ENCODE data around the gene BCL2L13. TPM values are rescaled to one million over a fixed set of nuclear protein-coding genes. Genes with fewer than 3 reads are reported as not detected.

Gene BCL2L13
- polyA plus RNA-seq, 3 donors = 20.2 to 67.8 (median 53.0) TPM

DNA sequence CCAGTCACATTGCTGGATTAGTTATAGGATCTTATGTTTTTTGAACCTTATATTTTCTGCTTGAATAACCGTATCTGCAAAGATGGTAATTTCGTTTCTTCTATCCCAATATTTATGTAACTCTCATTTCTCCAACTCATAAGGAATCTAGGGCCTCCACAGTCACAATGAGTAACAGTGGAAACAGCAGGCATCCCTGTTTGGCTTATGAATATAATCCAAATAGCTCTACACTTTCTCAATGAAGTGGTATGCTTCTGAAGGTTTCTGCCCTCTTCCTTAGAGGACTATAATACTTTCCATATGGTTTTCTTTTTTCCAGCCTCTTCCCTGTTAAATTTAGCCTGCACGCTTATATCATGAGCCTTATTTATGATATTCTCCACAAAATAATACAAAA, 26.5 kb upstream of the BCL2L13 start:
- Histone ChIP-seq H3K4me1 (ENCODE audit: control insufficient read depth in 1 of 2, insufficient read depth in 2 of 2, low read length in 2 of 2) (no peaks in the 10 kb centered on the region), H2AFZ (ENCODE audit: insufficient read depth, low read depth, low read length, poor library complexity, severe bottlenecking) (no peak overlapping the region), H3K9me3 (replicated peaks in 1 of 2; ENCODE audit: control insufficient read depth in 1 of 2, insufficient read depth in 1 of 2, low read length in 2 of 2) (no peaks in the 10 kb centered on the region), H3K27ac (ENCODE audit: low read depth in 1 of 2, low read length in 2 of 2) (peak overlapping the region in 1 of 2 donors; percentile 4), H3K9ac (ENCODE audit: insufficient read depth, low read length, poor library complexity, severe bottlenecking) (no peak overlapping the region), H3K4me2 (replicated peaks; ENCODE audit: extremely low read depth, low read length, poor library complexity, severe bottlenecking) (no peak overlapping the region), H3K4me3 (replicated peaks in 1 of 3; ENCODE audit: low read depth in 2 of 3, low read length in 3 of 3) (no peak overlapping the region), H4K20me1 (ENCODE audit: insufficient read depth, low read length) (peaks cover 91% of the 10 kb centered on the region), H3K36me3 (replicated peaks in 1 of 2; ENCODE audit: control insufficient read depth in 1 of 2, insufficient read depth in 2 of 2, low read length in 2 of 2) (peaks cover 68 to 88% of the 10 kb centered on the region in 2 donors), H3K27me3 (ENCODE audit: control insufficient read depth in 2 of 2, insufficient read depth in 2 of 2, low read length in 2 of 2) (no peaks in the 10 kb centered on the region), H3K79me2 (ENCODE audit: insufficient read depth, low read length) (peaks cover 72% of the 10 kb centered on the region)
- Mint-ChIP-seq H3K4me1 (no peaks in the 10 kb centered on the region), H3K4me3 (no peak overlapping the region), H3K27me3 (ENCODE audit: low read depth in 3 of 3) (no peaks in the 10 kb centered on the region), H3K9me3 (no peaks in the 10 kb centered on the region), H3K27ac (no peak overlapping the region), H3K36me3 (peaks cover 42 to 79% of the 10 kb centered on the region in 2 donors)
- no CpG with 5 or more reads among the region's 3 CpGs for WGBS (ENCODE audit: insufficient coverage)
- no peak for DNase-seq
- TF ChIP-seq, protein P1, sequence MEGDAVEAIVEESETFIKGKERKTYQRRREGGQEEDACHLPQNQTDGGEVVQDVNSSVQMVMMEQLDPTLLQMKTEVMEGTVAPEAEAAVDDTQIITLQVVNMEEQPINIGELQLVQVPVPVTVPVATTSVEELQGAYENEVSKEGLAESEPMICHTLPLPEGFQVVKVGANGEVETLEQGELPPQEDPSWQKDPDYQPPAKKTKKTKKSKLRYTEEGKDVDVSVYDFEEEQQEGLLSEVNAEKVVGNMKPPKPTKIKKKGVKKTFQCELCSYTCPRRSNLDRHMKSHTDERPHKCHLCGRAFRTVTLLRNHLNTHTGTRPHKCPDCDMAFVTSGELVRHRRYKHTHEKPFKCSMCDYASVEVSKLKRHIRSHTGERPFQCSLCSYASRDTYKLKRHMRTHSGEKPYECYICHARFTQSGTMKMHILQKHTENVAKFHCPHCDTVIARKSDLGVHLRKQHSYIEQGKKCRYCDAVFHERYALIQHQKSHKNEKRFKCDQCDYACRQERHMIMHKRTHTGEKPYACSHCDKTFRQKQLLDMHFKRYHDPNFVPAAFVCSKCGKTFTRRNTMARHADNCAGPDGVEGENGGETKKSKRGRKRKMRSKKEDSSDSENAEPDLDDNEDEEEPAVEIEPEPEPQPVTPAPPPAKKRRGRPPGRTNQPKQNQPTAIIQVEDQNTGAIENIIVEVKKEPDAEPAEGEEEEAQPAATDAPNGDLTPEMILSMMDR (IDR thresholded peaks at IDR 0.05) = no peak
- intact Hi-C loops (cut with micrococcal nuclease) = loop anchor here in 1 of 2 donors (10.0 kb wide), 1 partner anchor 473 kb away; no protein-coding TSS in a partner anchor

GRCh38 chr22:17613280-17613679, 25.3 kb upstream of the BCL2L13 start:
- Mint-ChIP-seq H3K9me3 (no peaks in the 10 kb centered on the region), H3K4me3 (no peak overlapping the region), H3K27ac (peak overlapping the region in 1 of 7 donors; percentile 27), H3K4me1 (no peaks in the 10 kb centered on the region), H3K36me3 (peaks cover 52 to 91% of the 10 kb centered on the region in 2 donors), H3K27me3 (ENCODE audit: low read depth in 3 of 3) (no peaks in the 10 kb centered on the region)
- Histone ChIP-seq H3K36me3 (replicated peaks in 1 of 2; ENCODE audit: control insufficient read depth in 1 of 2, insufficient read depth in 2 of 2, low read length in 2 of 2) (peaks cover 68 to 88% of the 10 kb centered on the region in 2 donors), H3K4me3 (replicated peaks in 1 of 3; ENCODE audit: low read depth in 2 of 3, low read length in 3 of 3) (no peak overlapping the region), H3K79me2 (ENCODE audit: insufficient read depth, low read length) (peaks cover 73% of the 10 kb centered on the region), H2AFZ (ENCODE audit: insufficient read depth, low read depth, low read length, poor library complexity, severe bottlenecking) (no peak overlapping the region), H3K27me3 (ENCODE audit: control insufficient read depth in 2 of 2, insufficient read depth in 2 of 2, low read length in 2 of 2) (no peaks in the 10 kb centered on the region), H3K9ac (ENCODE audit: insufficient read depth, low read length, poor library complexity, severe bottlenecking) (no peak overlapping the region), H4K20me1 (ENCODE audit: insufficient read depth, low read length) (peaks cover 91% of the 10 kb centered on the region), H3K9me3 (replicated peaks in 1 of 2; ENCODE audit: control insufficient read depth in 1 of 2, insufficient read depth in 1 of 2, low read length in 2 of 2) (no peaks in the 10 kb centered on the region), H3K27ac (ENCODE audit: low read depth in 1 of 2, low read length in 2 of 2) (no peak overlapping the region), H3K4me1 (ENCODE audit: control insufficient read depth in 1 of 2, insufficient read depth in 2 of 2, low read length in 2 of 2) (no peaks in the 10 kb centered on the region), H3K4me2 (replicated peaks; ENCODE audit: extremely low read depth, low read length, poor library complexity, severe bottlenecking) (no peak overlapping the region)
- WGBS (ENCODE audit: insufficient coverage) = no CpG with 5 or more reads among the region's 7 CpGs
- intact Hi-C loops (cut with micrococcal nuclease) = loop anchor here in 1 of 2 donors (10.0 kb wide), 1 partner anchor 472 kb away; no protein-coding TSS in a partner anchor
- no peak for DNase-seq
- TF ChIP-seq, protein P1 (IDR thresholded peaks at IDR 0.05) = no peak

Measured in CD14-positive monocyte (primary cell).